HepG2 (cell line): Measurements from ENCODE around the gene SATB2. TPM values are rescaled to one million over a fixed set of nuclear protein-coding genes. Genes with fewer than 3 reads are reported as not detected.

Source experiments
- CSRNP2 ChIP-seq: sonication (generic); formaldehyde crosslinking; conservative IDR thresholded peaks from 2 replicates; pipeline ENCODE4 v1.8.0; 2022; ENCODE audit warnings: low read depth, missing genetic modification reagents
- GPN1 ChIP-seq: sonication (generic); formaldehyde crosslinking; IDR thresholded peaks from 2 replicates; pipeline ENCODE4 v1.5.1; 2020; ENCODE audit warnings: missing genetic modification reagents, borderline replicate concordance
- HOXA9 ChIP-seq: sonication (generic); formaldehyde crosslinking; IDR thresholded peaks from 2 replicates; pipeline ENCODE4 v1.8.1; 2022; ENCODE audit warnings: missing genetic modification reagents, mild to moderate bottlenecking, moderate library complexity, borderline replicate concordance
- KAT8 ChIP-seq: IDR thresholded peaks from 2 replicates; pipeline ENCODE4 v1.6.1; 2016; ENCODE audit warnings: missing genetic modification reagents, missing compliant biosample characterization
- KDM4B ChIP-seq: sonication (generic); formaldehyde crosslinking; IDR thresholded peaks from 2 replicates; pipeline ENCODE4 v1.4.0; 2020; ENCODE audit warnings: missing genetic modification reagents
- RFXANK ChIP-seq: IDR thresholded peaks from 2 replicates; pipeline ENCODE4 v1.6.1; 2016
- SMARCE1 ChIP-seq: fragments of 450-650 bp; IDR thresholded peaks from 2 replicates; pipeline ENCODE4 v1.6.1; 2017; ENCODE audit warnings: borderline replicate concordance
- SP5 ChIP-seq: IDR thresholded peaks from 2 replicates; pipeline ENCODE4 v1.6.1; 2016; ENCODE audit warnings: low read depth, borderline replicate concordance
- ZFY ChIP-seq: sonication (generic); formaldehyde crosslinking; IDR thresholded peaks from 2 replicates; pipeline ENCODE4 v1.4.0; 2020; ENCODE audit warnings: missing genetic modification reagents
- ZMAT3 ChIP-seq: sonication (generic); formaldehyde crosslinking; conservative IDR thresholded peaks from 2 replicates; pipeline ENCODE4 v1.7.0; 2021; ENCODE audit warnings: missing genetic modification reagents
- ZNF281 ChIP-seq: sonication (generic); formaldehyde crosslinking; IDR thresholded peaks from 2 replicates; pipeline ENCODE4 v1.4.0; 2020; ENCODE audit warnings: missing genetic modification reagents, borderline replicate concordance
- ZNF335 ChIP-seq: sonication (generic); formaldehyde crosslinking; IDR thresholded peaks from 2 replicates; pipeline ENCODE4 v1.4.0; 2020; ENCODE audit warnings: missing genetic modification reagents
- ZNF570 ChIP-seq: sonication (generic); formaldehyde crosslinking; IDR thresholded peaks from 2 replicates; pipeline ENCODE4 v1.4.0; 2020; ENCODE audit warnings: mild to moderate bottlenecking, missing genetic modification reagents, borderline replicate concordance
- ZNF597 ChIP-seq: sonication (generic); formaldehyde crosslinking; IDR thresholded peaks from 2 replicates; pipeline ENCODE4 v1.5.0; 2020; ENCODE audit warnings: missing genetic modification reagents
- ZNF724P ChIP-seq: sonication (generic); formaldehyde crosslinking; IDR thresholded peaks from 2 replicates; pipeline ENCODE4 v1.8.0; 2022; ENCODE audit warnings: missing genetic modification reagents, borderline replicate concordance
- ZNF775 ChIP-seq: sonication (generic); formaldehyde crosslinking; IDR thresholded peaks from 2 replicates; pipeline ENCODE4 v1.4.0; 2020; ENCODE audit warnings: missing genetic modification reagents, mild to moderate bottlenecking, moderate library complexity, borderline replicate concordance
- ZNF879 ChIP-seq: sonication (generic); formaldehyde crosslinking; IDR thresholded peaks from 2 replicates; pipeline ENCODE4 v1.8.1; 2023; ENCODE audit warnings: missing genetic modification reagents
- polyA plus RNA-seq, 8 experiments: library from polyadenylated mRNA; depleted of rRNA in 3 of 8; stranded (reverse) in 7 of 8; unstranded in 1 of 8; fragments of >200 nt; fragmentation: Illumina TruSeq in 4 of 8; extraction: Trizol in 4 of 8; gene quantifications; 2 replicates each; pipeline versions ENCODE4 v1.2.1 to v1.2.3, GENCODE V29; 2011 to 2016; ENCODE audit warnings: low read depth in 4 of 8, missing spikeins in 1 of 8, mixed read lengths in 1 of 8; ENCODE audit not compliant: insufficient read depth in 1 of 8
- total RNA-seq, 5 experiments: library from RNA; depleted of rRNA; stranded (reverse); fragments of >200 nt; fragmentation: Illumina TruSeq; extraction: Trizol; gene quantifications; 2 replicates each; pipeline ENCODE4 v1.2.3, GENCODE V29; 2016; ENCODE audit warnings: low read depth in 1 of 5
- TF ChIP-seq, protein P1 (sequence below): sonication (generic); formaldehyde crosslinking; IDR thresholded peaks from 2 replicates; pipeline ENCODE4 v1.8.0; 2022; ENCODE audit warnings: missing genetic modification reagents, mild to moderate bottlenecking, borderline replicate concordance
- TF ChIP-seq, protein P2 (sequence below): conservative IDR thresholded peaks from 2 replicates; pipeline ENCODE4 v1.6.1; 2018; ENCODE audit warnings: missing genetic modification reagents

Gene SATB2
- total and polyA plus RNA-seq, 2 of the 13 experiments (the other 11 are each of a cell fraction or from before 2014, with no cell fraction given), result 2.5 to 5.5 TPM

DNA sequence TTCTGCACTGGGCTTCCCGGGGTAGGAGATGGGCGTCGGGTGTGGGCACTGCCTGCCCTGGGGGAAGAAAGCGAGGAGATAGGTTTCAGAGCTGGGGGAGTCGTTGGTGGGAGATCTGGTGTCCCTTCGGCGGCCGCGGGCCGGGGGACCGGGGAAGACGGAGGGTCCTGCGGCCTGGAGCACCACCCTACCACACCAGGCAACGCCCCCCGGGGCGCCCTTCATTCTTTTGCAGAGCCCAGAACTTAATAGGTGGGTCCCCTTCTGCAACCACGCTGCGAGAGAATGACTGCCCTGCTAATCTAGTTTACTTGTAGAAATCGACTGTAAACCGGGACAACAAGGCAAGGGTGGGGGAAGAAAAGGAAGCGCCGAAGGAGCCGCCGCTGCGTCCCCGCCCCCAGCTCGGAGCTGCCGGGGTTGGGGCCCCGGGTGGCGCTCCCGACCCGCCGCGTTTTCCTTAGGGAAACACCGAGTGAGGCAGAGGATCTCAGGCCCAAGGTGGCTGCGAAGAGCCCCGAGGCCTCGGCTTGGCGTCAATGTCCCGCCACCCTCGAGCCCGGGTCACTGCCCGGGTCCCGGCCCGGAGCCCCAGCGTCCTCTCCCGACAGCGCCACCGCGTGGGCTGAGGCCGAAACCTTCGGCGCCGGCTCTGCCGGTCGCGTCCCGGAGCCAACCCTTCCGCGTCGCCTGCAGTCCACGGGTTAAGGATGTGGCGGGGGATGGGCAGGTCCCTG is 5.4 kb upstream of the SATB2 start (continued):
- TF ChIP-seq ZNF570 (CRISPR knock-in tag), result 0 out of 2 replicates have a peak, but pooled peaks have one; percentile 62
- TF ChIP-seq KAT8 (CRISPR knock-in tag), result peak; percentile 60; the same call in 1 of the 2 replicates
- no peak for TF ChIP-seq SP5 (CRISPR knock-in tag)
- TF ChIP-seq CSRNP2 (CRISPR knock-in tag), result no peak
- no peak for TF ChIP-seq KDM4B (CRISPR knock-in tag)
- no peak for TF ChIP-seq SMARCE1
- peak; percentile 81; the same call in 1 of the 2 replicates for TF ChIP-seq ZNF724P (CRISPR knock-in tag)
- TF ChIP-seq ZNF879 (CRISPR knock-in tag), result no peak
- TF ChIP-seq ZNF597, result no peak
- TF ChIP-seq ZNF335 (CRISPR knock-in tag), result 0 out of 2 replicates have a peak, but pooled peaks have one; percentile 24
- TF ChIP-seq, protein P1, sequence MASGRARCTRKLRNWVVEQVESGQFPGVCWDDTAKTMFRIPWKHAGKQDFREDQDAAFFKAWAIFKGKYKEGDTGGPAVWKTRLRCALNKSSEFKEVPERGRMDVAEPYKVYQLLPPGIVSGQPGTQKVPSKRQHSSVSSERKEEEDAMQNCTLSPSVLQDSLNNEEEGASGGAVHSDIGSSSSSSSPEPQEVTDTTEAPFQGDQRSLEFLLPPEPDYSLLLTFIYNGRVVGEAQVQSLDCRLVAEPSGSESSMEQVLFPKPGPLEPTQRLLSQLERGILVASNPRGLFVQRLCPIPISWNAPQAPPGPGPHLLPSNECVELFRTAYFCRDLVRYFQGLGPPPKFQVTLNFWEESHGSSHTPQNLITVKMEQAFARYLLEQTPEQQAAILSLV (CRISPR knock-in tag), result peak; percentile 70; the same call in 1 of the 2 replicates
- TF ChIP-seq ZNF281 (CRISPR knock-in tag), result peak; percentile 54
- no peak for TF ChIP-seq RFXANK (CRISPR knock-in tag)
- TF ChIP-seq ZMAT3 (CRISPR knock-in tag), result no peak; the same call in 1 of the 2 replicates
- TF ChIP-seq, protein P2, sequence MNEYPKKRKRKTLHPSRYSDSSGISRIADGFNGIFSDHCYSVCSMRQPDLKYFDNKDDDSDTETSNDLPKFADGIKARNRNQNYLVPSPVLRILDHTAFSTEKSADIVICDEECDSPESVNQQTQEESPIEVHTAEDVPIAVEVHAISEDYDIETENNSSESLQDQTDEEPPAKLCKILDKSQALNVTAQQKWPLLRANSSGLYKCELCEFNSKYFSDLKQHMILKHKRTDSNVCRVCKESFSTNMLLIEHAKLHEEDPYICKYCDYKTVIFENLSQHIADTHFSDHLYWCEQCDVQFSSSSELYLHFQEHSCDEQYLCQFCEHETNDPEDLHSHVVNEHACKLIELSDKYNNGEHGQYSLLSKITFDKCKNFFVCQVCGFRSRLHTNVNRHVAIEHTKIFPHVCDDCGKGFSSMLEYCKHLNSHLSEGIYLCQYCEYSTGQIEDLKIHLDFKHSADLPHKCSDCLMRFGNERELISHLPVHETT (CRISPR knock-in tag), result no peak
- TF ChIP-seq ZFY (CRISPR knock-in tag), result peak; percentile 68
- no peak for TF ChIP-seq GPN1 (CRISPR knock-in tag)
- TF ChIP-seq HOXA9 (CRISPR knock-in tag), result no peak
- TF ChIP-seq ZNF775 (CRISPR knock-in tag), result 0 out of 2 replicates have a peak, but pooled peaks have one; percentile 37
